ENCODE results near the gene SIRT2. TPM values are rescaled to one million over a fixed set of nuclear protein-coding genes. Genes with fewer than 3 reads are reported as not detected.
A peak's percentile ranks its signal among the peaks of the same experiment; 100 is the strongest.
"Not testable (repeated sequence)": the region's sequence is repeated elsewhere in the genome, so short reads cannot be mapped to it uniquely, and the experiment has no call there.

Gene SIRT2
- total and polyA plus RNA-seq, 2 of the 13 experiments (the other 11 are each of a cell fraction or from before 2014, with no cell fraction given), result 22.3 to 26.1 TPM

- no TSS peak for BruUV-seq (replicated peaks)
- no peak for FAIRE-seq
- Histone ChIP-seq H3K79me2 (ENCODE audit: insufficient read depth, low read length) (peaks cover 6% of the 10 kb centered on the region), H4K20me1 (ENCODE audit: insufficient read depth, low read length) (no peaks in the 10 kb centered on the region), H3K9me3 (ENCODE audit: low read length) (no peaks in the 10 kb centered on the region), H2AFZ (ENCODE audit: low read length) (no peak overlapping the region), H3K27me3 (ENCODE audit: control insufficient read depth in 1 of 2, insufficient read depth in 2 of 2, low read length in 2 of 2) (no peaks in the 10 kb centered on the region; a peak in 1 of 5 replicates), H3K9ac (ENCODE audit: insufficient read depth, low read depth, low read length) (peak overlapping the region; percentile 56), H3K4me3 (replicated peaks in 1 of 3; ENCODE audit: insufficient read depth in 1 of 3, low read depth in 2 of 3, low read length in 3 of 3) (peak overlapping the region in 1 of 3 experiments; percentile 56; a peak in 1 of 6 replicates), H3K27ac (ENCODE audit: extremely low read length, insufficient read depth, low read length) (peak overlapping the region; percentile 75), H3K4me2 (ENCODE audit: low read depth, low read length) (peak overlapping the region; percentile 67), H3K36me3 (replicated peaks in 1 of 2; ENCODE audit: control insufficient read depth in 1 of 2, insufficient read depth in 2 of 2, low read length in 2 of 2) (no peaks in the 10 kb centered on the region), H3K4me1 (ENCODE audit: insufficient read depth, low read length) (peaks cover 51% of the 10 kb centered on the region)
- POLR2A ChIA-PET, result interaction anchor here (1.1 to 1.5 kb wide), 2 partner anchors 31 to 74 kb away, joined by 3 to 7 read pairs; partner anchors contain the start of genes MRPS12 and SARS2
- ATAC-seq, result no peak
- DNase-seq (ENCODE audit: low spot score), result no peak
- WGBS (ENCODE audit: low lambda C conversion rate), result 90% methylated on average over 3 of the region's 3 CpGs
- intact Hi-C loops (cut with micrococcal nuclease; ENCODE audit: unreplicated experiment) (no loop called here), in situ Hi-C loops (cut with HindIII; ENCODE audit: extremely low pct_ligation_motif_present, low pct_unique_long_range_greater_than_20kb) (no loop called here)
- CTCF ChIA-PET (ENCODE audit: low intra/inter-chr PET ratio, low total read pairs), result no interaction called here
- TF ChIP-seq RXRB (CRISPR knock-in tag; IDR thresholded peaks at IDR 0.05; ENCODE audit: borderline replicate concordance) (no peak), RFX3 (CRISPR knock-in tag; IDR thresholded peaks at IDR 0.05) (no peak), EEA1 (CRISPR knock-in tag; IDR thresholded peaks at IDR 0.05; ENCODE audit: borderline replicate concordance) (no peak), ZNF24 (IDR thresholded peaks at IDR 0.05) (no peak), TP53 (CRISPR knock-in tag; conservative IDR thresholded peaks at IDR 0.05) (no peak), DMAP1 (CRISPR knock-in tag; IDR thresholded peaks at IDR 0.05) (no peak), CEBPG (CRISPR knock-in tag; IDR thresholded peaks at IDR 0.05) (no peak), SP4 (CRISPR knock-in tag; IDR thresholded peaks at IDR 0.05) (no peak), ZNF280B (CRISPR knock-in tag; IDR thresholded peaks at IDR 0.05; ENCODE audit: borderline replicate concordance) (no peak), RFX5 (IDR thresholded peaks at IDR 0.05; ENCODE audit: low read depth, low read length) (no peak), HIVEP1 (CRISPR knock-in tag; IDR thresholded peaks at IDR 0.05) (no peak), ISL2 (CRISPR knock-in tag; IDR thresholded peaks at IDR 0.05) (no peak)
- TF ChIP-seq, protein P1, sequence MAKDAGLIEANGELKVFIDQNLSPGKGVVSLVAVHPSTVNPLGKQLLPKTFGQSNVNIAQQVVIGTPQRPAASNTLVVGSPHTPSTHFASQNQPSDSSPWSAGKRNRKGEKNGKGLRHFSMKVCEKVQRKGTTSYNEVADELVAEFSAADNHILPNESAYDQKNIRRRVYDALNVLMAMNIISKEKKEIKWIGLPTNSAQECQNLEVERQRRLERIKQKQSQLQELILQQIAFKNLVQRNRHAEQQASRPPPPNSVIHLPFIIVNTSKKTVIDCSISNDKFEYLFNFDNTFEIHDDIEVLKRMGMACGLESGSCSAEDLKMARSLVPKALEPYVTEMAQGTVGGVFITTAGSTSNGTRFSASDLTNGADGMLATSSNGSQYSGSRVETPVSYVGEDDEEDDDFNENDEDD (CRISPR knock-in tag; IDR thresholded peaks at IDR 0.05; ENCODE audit: borderline replicate concordance), result no peak
These were observed 42.6 kb downstream of the SIRT2 start for GRCh38 chr19:38856813-38857212.

- H3K27ac ChIP-seq (ENCODE audit: extremely low read length, insufficient read depth, low read length); H3K27me3 ChIP-seq (ENCODE audit: control insufficient read depth in 1 of 2, insufficient read depth in 2 of 2, low read length in 2 of 2); FAIRE-seq; H4K20me1 ChIP-seq (ENCODE audit: insufficient read depth, low read length); POLR2A ChIA-PET; CTCF ChIA-PET (ENCODE audit: low intra/inter-chr PET ratio, low total read pairs); H3K36me3 ChIP-seq (replicated peaks in 1 of 2; ENCODE audit: control insufficient read depth in 1 of 2, insufficient read depth in 2 of 2, low read length in 2 of 2); H3K9ac ChIP-seq (ENCODE audit: insufficient read depth, low read depth, low read length); DNase-seq (ENCODE audit: low spot score); H3K4me2 ChIP-seq (ENCODE audit: low read depth, low read length); H3K79me2 ChIP-seq (ENCODE audit: insufficient read depth, low read length); in situ Hi-C loops (cut with HindIII; ENCODE audit: extremely low pct_ligation_motif_present, low pct_unique_long_range_greater_than_20kb); ATAC-seq; intact Hi-C loops (cut with micrococcal nuclease; ENCODE audit: unreplicated experiment); H3K4me3 ChIP-seq (replicated peaks in 1 of 3; ENCODE audit: insufficient read depth in 1 of 3, low read depth in 2 of 3, low read length in 3 of 3); H3K9me3 ChIP-seq (ENCODE audit: low read length); H2AFZ ChIP-seq (ENCODE audit: low read length); BruUV-seq (replicated peaks): not testable (repeated sequence)
- WGBS (ENCODE audit: low lambda C conversion rate), result 100% methylated on average over 2 of the region's 37 CpGs
- peaks cover 56% of the 10 kb centered on the region for H3K4me1 ChIP-seq (ENCODE audit: insufficient read depth, low read length)
These were observed 43.7 kb downstream of the SIRT2 start for GRCh38 chr19:38855751-38856150.

All from HepG2 (cell line).